HepG2 (cell line): ENCODE data around the gene PRTN3. TPM values are rescaled to one million over a fixed set of nuclear protein-coding genes. Genes with fewer than 3 reads are reported as not detected.

Experiments used
- ATAC-seq: fragments of 200-7000 bp; cut with Tn5 transposase; 3 replicates; pipeline ENCODE4 v1.9.1; 2020; ENCODE audit warnings: mild to moderate bottlenecking, moderate library complexity
- BruUV-seq: library from RNA; stranded (reverse); fragments of 400-500 nt; replicated peaks from 2 replicates; lab custom pipeline; 2021; lab: Mats Ljungman, UMichigan
- CTCF ChIA-PET: fragments of 300-600 bp; formaldehyde crosslinking; extraction: SDS; loops from one replicate; lab custom pipeline; 2021; ENCODE audit warnings: low total read pairs, inconsistent platforms, low intra/inter-chr PET ratio; lab: Yijun Ruan, JAX
- POLR2A ChIA-PET: fragments of 350-600 bp; sonication (Branson Sonifier 250); formaldehyde crosslinking; loops from one replicate; lab custom pipeline; 2020; ENCODE audit warnings: antibody characterized with exemption, inconsistent platforms; lab: Yijun Ruan, JAX
- DNase-seq: peaks from one replicate; pipeline ENCODE4 v3.0.0-alpha.2; 2015; ENCODE audit warnings: low spot score
- FAIRE-seq: peaks from 3 replicates; lab custom pipeline; 2011; peaks lifted over from hg19 to GRCh38; lab: Jason Lieb, UNC
- H2AFZ ChIP-seq: one replicate; pipeline ENCODE4 v1.6.1; 2011; ENCODE audit warnings: low read length, inconsistent platforms
- H3K27ac ChIP-seq: fragments of 300-600 bp; 3 replicates; pipeline ENCODE4 v1.8.0; 2011; ENCODE audit warnings: mixed run types, mild to moderate bottlenecking, mixed read lengths, low read length, inconsistent platforms; ENCODE audit not compliant: insufficient read depth; ENCODE audit errors: extremely low read length
- H3K27me3 ChIP-seq, 2 experiments: fragments of 200-600 bp in 1 of 2; 2 replicates in 1 of 2; 3 replicates in 1 of 2; pipeline versions ENCODE4 v1.6.0 to v1.8.0; 2011; ENCODE audit warnings: low read length in 2 of 2, mild to moderate bottlenecking in 2 of 2, moderate library complexity in 2 of 2, inconsistent platforms in 1 of 2; ENCODE audit not compliant: insufficient read depth in 2 of 2, control insufficient read depth in 1 of 2
- H3K36me3 ChIP-seq, 2 experiments: fragments of 200-600 bp in 1 of 2; replicated peaks in 1 of 2; 2 replicates in 1 of 2; 3 replicates in 1 of 2; pipeline versions ENCODE4 v1.5.1 to v1.8.0; 2011; ENCODE audit warnings: low read length in 2 of 2, inconsistent platforms in 1 of 2; ENCODE audit not compliant: insufficient read depth in 2 of 2, control insufficient read depth in 1 of 2
- H3K4me1 ChIP-seq: 2 replicates; pipeline ENCODE4 v1.5.1; 2012; ENCODE audit warnings: low read length, inconsistent platforms; ENCODE audit not compliant: insufficient read depth
- H3K4me2 ChIP-seq: 2 replicates; pipeline ENCODE4 v1.6.0; 2011; ENCODE audit warnings: low read depth, low read length, inconsistent platforms
- H3K4me3 ChIP-seq, 3 experiments: fragments of 200-600 bp in 1 of 3; sonication (generic), shearing (Covaris generic) in 1 of 3; replicated peaks in 1 of 3; 2 replicates each; pipeline ENCODE4 v1.5.1; 2011 to 2016; ENCODE audit warnings: low read length in 3 of 3, inconsistent platforms in 2 of 3, low read depth in 2 of 3, mild to moderate bottlenecking in 2 of 3, control low read depth in 1 of 3, mixed read lengths in 1 of 3; ENCODE audit not compliant: insufficient read depth in 1 of 3
- H3K79me2 ChIP-seq: one replicate; pipeline ENCODE4 v1.6.1; 2011; ENCODE audit warnings: low read length, inconsistent platforms; ENCODE audit not compliant: insufficient read depth
- H3K9ac ChIP-seq: 2 replicates; pipeline ENCODE4 v1.6.0; 2011; ENCODE audit warnings: mild to moderate bottlenecking, low read depth, low read length, inconsistent platforms; ENCODE audit not compliant: insufficient read depth
- H3K9me3 ChIP-seq: 2 replicates; pipeline ENCODE4 v1.5.1; 2012; ENCODE audit warnings: mild to moderate bottlenecking, low read length
- H4K20me1 ChIP-seq: 2 replicates; pipeline ENCODE4 v1.6.0; 2011; ENCODE audit warnings: inconsistent platforms, mild to moderate bottlenecking, low read length, moderate library complexity; ENCODE audit not compliant: insufficient read depth
- AGO2 ChIP-seq: fragments of 200-400 bp; formaldehyde crosslinking; optimal IDR thresholded peaks from 2 replicates; pipeline ENCODE3; 2017; ENCODE audit warnings: mild to moderate bottlenecking, low read depth, low read length, moderate library complexity
- CBFB ChIP-seq: sonication (generic); formaldehyde crosslinking; IDR thresholded peaks from 2 replicates; pipeline ENCODE4 v1.4.0; 2020; ENCODE audit warnings: missing genetic modification reagents
- FOXO1 ChIP-seq: sonication (generic); formaldehyde crosslinking; IDR thresholded peaks from 2 replicates; pipeline ENCODE4 v1.4.0; 2020; ENCODE audit warnings: missing genetic modification reagents
- HNRNPL ChIP-seq: fragments of 200-400 bp; formaldehyde crosslinking; IDR thresholded peaks from 2 replicates; pipeline ENCODE4 v1.6.1; 2017; ENCODE audit warnings: mild to moderate bottlenecking, low read depth, low read length
- PAX8 ChIP-seq: sonication (generic); formaldehyde crosslinking; IDR thresholded peaks from 2 replicates; pipeline ENCODE4 v1.8.0; 2022; ENCODE audit warnings: mild to moderate bottlenecking, missing genetic modification reagents, borderline replicate concordance
- PHF8 ChIP-seq: sonication (generic); formaldehyde crosslinking; IDR thresholded peaks from 2 replicates; pipeline ENCODE4 v1.5.0; 2020; ENCODE audit warnings: missing genetic modification reagents
- RBFOX2 ChIP-seq: fragments of 200-400 bp; formaldehyde crosslinking; IDR thresholded peaks from 2 replicates; pipeline ENCODE4 v1.6.1; 2017; ENCODE audit warnings: low read depth, mild to moderate bottlenecking, low read length
- SP140L ChIP-seq: sonication (generic); formaldehyde crosslinking; IDR thresholded peaks from 2 replicates; pipeline ENCODE4 v1.4.0; 2020; ENCODE audit warnings: missing genetic modification reagents, borderline replicate concordance
- ZFP62 ChIP-seq: sonication (generic); formaldehyde crosslinking; IDR thresholded peaks from 2 replicates; pipeline ENCODE4 v1.4.0; 2020; ENCODE audit warnings: missing genetic modification reagents
- ZMYM2 ChIP-seq: sonication (generic); formaldehyde crosslinking; IDR thresholded peaks from 2 replicates; pipeline ENCODE4 v1.8.0; 2022; ENCODE audit warnings: mild to moderate bottlenecking, missing genetic modification reagents
- ZNF296 ChIP-seq: sonication (generic); formaldehyde crosslinking; conservative IDR thresholded peaks from 2 replicates; pipeline ENCODE4 v1.5.0; 2020; ENCODE audit warnings: mild to moderate bottlenecking, missing genetic modification reagents
- ZNF749 ChIP-seq: sonication (generic); formaldehyde crosslinking; IDR thresholded peaks from 2 replicates; pipeline ENCODE4 v1.8.0; 2022; ENCODE audit warnings: mild to moderate bottlenecking, missing genetic modification reagents, moderate library complexity, borderline replicate concordance
- ZNF850 ChIP-seq: sonication (generic); formaldehyde crosslinking; conservative IDR thresholded peaks from 2 replicates; pipeline ENCODE4 v1.9.0; 2021; ENCODE audit warnings: mild to moderate bottlenecking, missing genetic modification reagents
- ZSCAN22 ChIP-seq: sonication (generic); formaldehyde crosslinking; IDR thresholded peaks from 2 replicates; pipeline ENCODE4 v1.4.0; 2020; ENCODE audit warnings: mild to moderate bottlenecking, missing genetic modification reagents
- WGBS: methylation state at CpG from one replicate; pipeline ENCODE4 v1.1.6; 2017; ENCODE audit warnings: low lambda C conversion rate; 5-methylcytosine and 5-hydroxymethylcytosine counted together
- in situ Hi-C: cut with HindIII; loops from 2 replicates; pipeline ENCODE4 v1.10.0; 2017; ENCODE audit warnings: low pct_unique_long_range_greater_than_20kb; ENCODE audit not compliant: extremely low pct_ligation_motif_present
- intact Hi-C: fragments of 100-400 bp; cut with micrococcal nuclease; formaldehyde crosslinking; loops from one replicate; pipeline ENCODE4 v1.10.0; 2022; ENCODE audit not compliant: unreplicated experiment
- polyA plus RNA-seq, 8 experiments: library from polyadenylated mRNA; depleted of rRNA in 3 of 8; stranded (reverse) in 7 of 8; unstranded in 1 of 8; fragments of >200 nt; fragmentation: Illumina TruSeq in 4 of 8; extraction: Trizol in 4 of 8; gene quantifications; 2 replicates each; pipeline versions ENCODE4 v1.2.1 to v1.2.3, GENCODE V29; 2011 to 2016; ENCODE audit warnings: low read depth in 4 of 8, missing spikeins in 1 of 8, mixed read lengths in 1 of 8; ENCODE audit not compliant: insufficient read depth in 1 of 8
- total RNA-seq, 5 experiments: library from RNA; depleted of rRNA; stranded (reverse); fragments of >200 nt; fragmentation: Illumina TruSeq; extraction: Trizol; gene quantifications; 2 replicates each; pipeline ENCODE4 v1.2.3, GENCODE V29; 2016; ENCODE audit warnings: low read depth in 1 of 5
- TF ChIP-seq, protein P1 (sequence below): sonication (generic); formaldehyde crosslinking; IDR thresholded peaks from 2 replicates; pipeline ENCODE4 v1.5.1; 2020; ENCODE audit warnings: mild to moderate bottlenecking, missing genetic modification reagents
- TF ChIP-seq, protein P2 (sequence below): sonication (generic); formaldehyde crosslinking; IDR thresholded peaks from 2 replicates; pipeline ENCODE4 v1.4.0; 2020; ENCODE audit warnings: missing genetic modification reagents
- TF ChIP-seq, protein P3 (sequence below): IDR thresholded peaks from 2 replicates; pipeline ENCODE4 v1.6.1; 2016; ENCODE audit warnings: low read depth

The PRTN3 gene
- total and polyA plus RNA-seq, 2 of the 13 experiments (the other 11 are each of a cell fraction or from before 2014, with no cell fraction given) = not detected

DNA sequence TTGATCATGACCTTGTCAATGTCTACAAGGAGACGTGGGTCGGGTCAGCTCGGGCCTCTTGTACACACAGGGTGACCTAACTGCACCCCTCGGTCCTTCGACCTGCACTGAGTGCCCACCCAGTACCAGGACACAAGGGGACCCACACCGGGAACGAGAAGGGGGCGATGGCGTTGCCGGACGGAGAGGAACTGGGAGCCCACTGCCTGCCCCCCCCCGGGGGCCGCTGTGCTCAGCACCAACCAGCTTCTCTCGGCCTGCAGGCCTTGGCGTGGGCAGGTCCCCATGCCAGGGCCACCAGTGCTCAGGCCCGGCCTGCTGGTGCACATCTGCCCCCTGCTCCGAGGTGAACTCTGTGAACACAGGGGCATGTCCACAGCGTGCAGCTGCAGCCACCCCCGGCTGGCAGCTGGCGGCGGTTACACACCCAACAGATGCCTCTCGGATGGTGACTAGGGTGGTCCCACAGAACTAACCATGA, 32.8 kb downstream of the PRTN3 start:
- in situ Hi-C loops = no loop called here
- Histone ChIP-seq H3K79me2 (no peaks in the 10 kb centered on the region), H3K9me3 (no peaks in the 10 kb centered on the region), H3K27ac (no peak overlapping the region), H3K4me1 (no peaks in the 10 kb centered on the region), H3K36me3 (peaks cover under 1 to 5% of the 10 kb centered on the region in 2 experiments; a peak in 3 of 5 replicates), H3K27me3 (no peaks in the 10 kb centered on the region), H2AFZ (no peak overlapping the region), H4K20me1 (no peaks in the 10 kb centered on the region), H3K9ac (no peak overlapping the region)
- no peak for ATAC-seq
- no peak for DNase-seq
- POLR2A ChIA-PET = no interaction called here
- FAIRE-seq = no peak
- BruUV-seq = no TSS peak
- intact Hi-C loops = no loop called here
- TF ChIP-seq, protein P1, sequence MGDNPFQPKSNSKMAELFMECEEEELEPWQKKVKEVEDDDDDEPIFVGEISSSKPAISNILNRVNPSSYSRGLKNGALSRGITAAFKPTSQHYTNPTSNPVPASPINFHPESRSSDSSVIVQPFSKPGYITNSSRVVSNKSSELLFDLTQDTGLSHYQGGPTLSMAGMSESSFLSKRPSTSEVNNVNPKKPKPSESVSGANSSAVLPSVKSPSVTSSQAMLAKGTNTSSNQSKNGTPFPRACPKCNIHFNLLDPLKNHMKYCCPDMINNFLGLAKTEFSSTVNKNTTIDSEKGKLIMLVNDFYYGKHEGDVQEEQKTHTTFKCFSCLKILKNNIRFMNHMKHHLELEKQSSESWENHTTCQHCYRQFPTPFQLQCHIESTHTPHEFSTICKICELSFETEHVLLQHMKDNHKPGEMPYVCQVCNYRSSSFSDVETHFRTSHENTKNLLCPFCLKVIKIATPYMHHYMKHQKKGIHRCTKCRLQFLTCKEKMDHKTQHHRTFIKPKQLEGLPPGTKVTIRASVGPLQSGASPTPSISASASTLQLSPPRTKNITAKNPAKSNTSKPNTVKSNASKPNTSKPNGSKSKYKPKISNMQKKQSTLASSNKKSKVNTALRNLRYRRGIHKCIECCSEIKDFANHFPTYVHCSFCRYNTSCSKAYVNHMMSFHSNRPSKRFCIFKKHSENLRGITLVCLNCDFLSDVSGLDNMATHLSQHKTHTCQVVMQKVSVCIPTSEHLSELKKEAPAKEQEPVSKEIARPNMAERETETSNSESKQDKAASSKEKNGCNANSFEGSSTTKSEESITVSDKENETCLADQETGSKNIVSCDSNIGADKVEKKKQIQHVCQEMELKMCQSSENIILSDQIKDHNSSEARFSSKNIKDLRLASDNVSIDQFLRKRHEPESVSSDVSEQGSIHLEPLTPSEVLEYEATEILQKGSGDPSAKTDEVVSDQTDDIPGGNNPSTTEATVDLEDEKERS = no peak
- TF ChIP-seq ZNF749 (CRISPR knock-in tag) (no peak), CBFB (CRISPR knock-in tag) (no peak), PAX8 (no peak), FOXO1 (CRISPR knock-in tag) (no peak), PHF8 (no peak), ZNF296 (CRISPR knock-in tag) (no peak), ZSCAN22 (CRISPR knock-in tag) (no peak), RBFOX2 (0 out of 2 replicates have a peak, but pooled peaks have one; percentile 15), SP140L (no peak), AGO2 (peak; percentile 72), ZMYM2 (CRISPR knock-in tag) (no peak), ZNF850 (CRISPR knock-in tag) (no peak), HNRNPL (0 out of 2 replicates have a peak, but pooled peaks have one; percentile 36), ZFP62 (CRISPR knock-in tag) (no peak)
- TF ChIP-seq, protein P2, sequence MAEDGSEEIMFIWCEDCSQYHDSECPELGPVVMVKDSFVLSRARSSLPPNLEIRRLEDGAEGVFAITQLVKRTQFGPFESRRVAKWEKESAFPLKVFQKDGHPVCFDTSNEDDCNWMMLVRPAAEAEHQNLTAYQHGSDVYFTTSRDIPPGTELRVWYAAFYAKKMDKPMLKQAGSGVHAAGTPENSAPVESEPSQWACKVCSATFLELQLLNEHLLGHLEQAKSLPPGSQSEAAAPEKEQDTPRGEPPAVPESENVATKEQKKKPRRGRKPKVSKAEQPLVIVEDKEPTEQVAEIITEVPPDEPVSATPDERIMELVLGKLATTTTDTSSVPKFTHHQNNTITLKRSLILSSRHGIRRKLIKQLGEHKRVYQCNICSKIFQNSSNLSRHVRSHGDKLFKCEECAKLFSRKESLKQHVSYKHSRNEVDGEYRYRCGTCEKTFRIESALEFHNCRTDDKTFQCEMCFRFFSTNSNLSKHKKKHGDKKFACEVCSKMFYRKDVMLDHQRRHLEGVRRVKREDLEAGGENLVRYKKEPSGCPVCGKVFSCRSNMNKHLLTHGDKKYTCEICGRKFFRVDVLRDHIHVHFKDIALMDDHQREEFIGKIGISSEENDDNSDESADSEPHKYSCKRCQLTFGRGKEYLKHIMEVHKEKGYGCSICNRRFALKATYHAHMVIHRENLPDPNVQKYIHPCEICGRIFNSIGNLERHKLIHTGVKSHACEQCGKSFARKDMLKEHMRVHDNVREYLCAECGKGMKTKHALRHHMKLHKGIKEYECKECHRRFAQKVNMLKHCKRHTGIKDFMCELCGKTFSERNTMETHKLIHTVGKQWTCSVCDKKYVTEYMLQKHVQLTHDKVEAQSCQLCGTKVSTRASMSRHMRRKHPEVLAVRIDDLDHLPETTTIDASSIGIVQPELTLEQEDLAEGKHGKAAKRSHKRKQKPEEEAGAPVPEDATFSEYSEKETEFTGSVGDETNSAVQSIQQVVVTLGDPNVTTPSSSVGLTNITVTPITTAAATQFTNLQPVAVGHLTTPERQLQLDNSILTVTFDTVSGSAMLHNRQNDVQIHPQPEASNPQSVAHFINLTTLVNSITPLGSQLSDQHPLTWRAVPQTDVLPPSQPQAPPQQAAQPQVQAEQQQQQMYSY = no peak
- TF ChIP-seq, protein P3, sequence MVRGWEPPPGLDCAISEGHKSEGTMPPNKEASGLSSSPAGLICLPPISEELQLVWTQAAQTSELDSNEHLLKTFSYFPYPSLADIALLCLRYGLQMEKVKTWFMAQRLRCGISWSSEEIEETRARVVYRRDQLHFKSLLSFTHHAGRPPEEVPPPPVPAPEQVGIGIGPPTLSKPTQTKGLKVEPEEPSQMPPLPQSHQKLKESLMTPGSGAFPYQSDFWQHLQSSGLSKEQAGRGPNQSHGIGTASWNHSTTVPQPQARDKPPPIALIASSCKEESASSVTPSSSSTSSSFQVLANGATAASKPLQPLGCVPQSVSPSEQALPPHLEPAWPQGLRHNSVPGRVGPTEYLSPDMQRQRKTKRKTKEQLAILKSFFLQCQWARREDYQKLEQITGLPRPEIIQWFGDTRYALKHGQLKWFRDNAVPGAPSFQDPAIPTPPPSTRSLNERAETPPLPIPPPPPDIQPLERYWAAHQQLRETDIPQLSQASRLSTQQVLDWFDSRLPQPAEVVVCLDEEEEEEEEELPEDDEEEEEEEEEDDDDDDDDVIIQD (CRISPR knock-in tag) = no peak
- TF ChIP-seq, all 625 proteins: peak for 3
- Histone ChIP-seq H3K4me3 (no peak overlapping the region), H3K4me2 (no peak overlapping the region)
- CTCF ChIA-PET = no interaction called here
- 95% methylated on average over 4 of the region's 22 CpGs for WGBS
